ENCODE results near the gene TRPM8.

The TRPM8 gene

GRCh38 chr2:233972941-233973575 lies 55.9 kb downstream of the TRPM8 start:
- DNase-seq (ENCODE audit: insufficient read length, low spot score) (no peak), FAIRE-seq (no peak)

GRCh38 chr2:233973786-233974185 lies 56.6 kb downstream of the TRPM8 start:
- DNase-seq (ENCODE audit: insufficient read length, low spot score) = no peak
- no peak for FAIRE-seq

- DNase-seq (ENCODE audit: insufficient read length, low spot score) (peak; percentile 95), FAIRE-seq (peak; percentile 98)
Measured at GRCh38 chr2:233974530-233975071, 57.4 kb downstream of the TRPM8 start.

GRCh38 chr2:233976087-233976486 lies 58.9 kb downstream of the TRPM8 start:
- FAIRE-seq (no peak), DNase-seq (ENCODE audit: insufficient read length, low spot score) (no peak)

GRCh38 chr2:233976690-233977294 lies 59.6 kb downstream of the TRPM8 start:
- DNase-seq (ENCODE audit: insufficient read length, low spot score) (peak; percentile 60), FAIRE-seq (no peak)

GRCh38 chr2:233977296-233977837 lies 60.2 kb downstream of the TRPM8 start:
- DNase-seq (ENCODE audit: insufficient read length, low spot score) (no peak), FAIRE-seq (no peak)

GRCh38 chr2:233979748-233980147 lies 62.6 kb downstream of the TRPM8 start:
- FAIRE-seq = no peak
- DNase-seq (ENCODE audit: insufficient read length, low spot score) = no peak

- DNase-seq (ENCODE audit: insufficient read length, low spot score) = no peak
- peak; percentile 9 for FAIRE-seq
Measured at GRCh38 chr2:233980955-233981561, 63.9 kb downstream of the TRPM8 start.

GRCh38 chr2:233981574-233982420 lies 64.6 kb downstream of the TRPM8 start:
- no peak for FAIRE-seq
- DNase-seq (ENCODE audit: insufficient read length, low spot score) = no peak

GRCh38 chr2:233982421-233983121 lies 65.4 kb downstream of the TRPM8 start:
- DNase-seq (ENCODE audit: insufficient read length, low spot score) (peak; percentile 50), FAIRE-seq (no peak)

- DNase-seq (ENCODE audit: insufficient read length, low spot score) = no peak
- FAIRE-seq = no peak
Measured at GRCh38 chr2:233983445-233983844, 66.3 kb downstream of the TRPM8 start.

GRCh38 chr2:233988581-233988980 lies 71.4 kb downstream of the TRPM8 start:
- no peak for DNase-seq (ENCODE audit: insufficient read length, low spot score)
- no peak for FAIRE-seq

GRCh38 chr2:233989221-233989858 lies 72.2 kb downstream of the TRPM8 start:
- DNase-seq (ENCODE audit: insufficient read length, low spot score) (no peak), FAIRE-seq (no peak)

GRCh38 chr2:233990261-233990798 lies 73.2 kb downstream of the TRPM8 start:
- FAIRE-seq = no peak
- DNase-seq (ENCODE audit: insufficient read length, low spot score) = no peak

GRCh38 chr2:233991196-233991595 lies 74.0 kb downstream of the TRPM8 start:
- FAIRE-seq (no peak), DNase-seq (ENCODE audit: insufficient read length, low spot score) (no peak)

- DNase-seq (ENCODE audit: insufficient read length, low spot score) (no peak), FAIRE-seq (no peak)
Measured at GRCh38 chr2:233992513-233993217, 75.5 kb downstream of the TRPM8 start.

- FAIRE-seq (no peak), DNase-seq (ENCODE audit: insufficient read length, low spot score) (no peak)
Measured at GRCh38 chr2:233993461-233993860, 76.3 kb downstream of the TRPM8 start.

GRCh38 chr2:233994151-233994550 lies 77.0 kb downstream of the TRPM8 start:
- DNase-seq (ENCODE audit: insufficient read length, low spot score) (no peak), FAIRE-seq (no peak)

- no peak for DNase-seq (ENCODE audit: insufficient read length, low spot score)
- FAIRE-seq = no peak
Measured at GRCh38 chr2:233996000-233996399, 78.8 kb downstream of the TRPM8 start.
